HG02852 (cell line): ENCODE results near the gene LPO.

Experiments used
- ATAC-seq: cut with Tn5 transposase; IDR thresholded peaks from one replicate; pipeline ENCODE4 v1.9.1; 2021; ENCODE audit warnings: mild to moderate bottlenecking, moderate library complexity; ENCODE audit not compliant: unreplicated experiment

LPO gene

GRCh38 chr17:58253082-58253481 lies 14.7 kb downstream of the LPO start:
- no peak for ATAC-seq

- ATAC-seq: no peak
These were observed 16.4 kb downstream of the LPO start for GRCh38 chr17:58254803-58255202.

- no peak for ATAC-seq
These were observed 23.8 kb downstream of the LPO start for GRCh38 chr17:58262149-58262548.

- no peak for ATAC-seq
These were observed 25.4 kb downstream of the LPO start for GRCh38 chr17:58263773-58264172.

GRCh38 chr17:58264407-58265103 lies 26.2 kb downstream of the LPO start:
- no peak for ATAC-seq

GRCh38 chr17:58265271-58265670 lies 26.9 kb downstream of the LPO start:
- ATAC-seq: no peak

GRCh38 chr17:58265902-58266875 lies 27.8 kb downstream of the LPO start:
- ATAC-seq: no peak

- no peak for ATAC-seq
These were observed 29.3 kb downstream of the LPO start for GRCh38 chr17:58267347-58268324.

- no peak for ATAC-seq
These were observed 29.9 kb downstream of the LPO start for GRCh38 chr17:58268326-58268725.

GRCh38 chr17:58268774-58269556 lies 30.6 kb downstream of the LPO start:
- ATAC-seq: no peak

- no peak for ATAC-seq
These were observed 31.3 kb downstream of the LPO start for GRCh38 chr17:58269557-58270291.

GRCh38 chr17:58270476-58271215 lies 32.3 kb downstream of the LPO start:
- ATAC-seq: no peak

- no peak for ATAC-seq
These were observed 33.0 kb downstream of the LPO start for GRCh38 chr17:58271216-58271931.

- ATAC-seq: no peak
These were observed 34.2 kb downstream of the LPO start for GRCh38 chr17:58272367-58273280.

GRCh38 chr17:58273453-58274104 lies 35.2 kb downstream of the LPO start:
- ATAC-seq: no peak

- no peak for ATAC-seq
These were observed 37.0 kb downstream of the LPO start for GRCh38 chr17:58275417-58275816.
